SK-N-SH (cell line): Measurements from ENCODE around the gene NMNAT2. TPM values are rescaled to one million over a fixed set of nuclear protein-coding genes. Genes with fewer than 3 reads are reported as not detected.

Experiments used
- CTCF ChIA-PET: fragments of 300-600, 350-600 bp; formaldehyde crosslinking; extraction: SDS; loops from one replicate; lab custom pipeline; 2021; lab: Yijun Ruan, JAX
- POLR2A ChIA-PET: fragments of 350-600 bp; sonication (Branson Sonifier 250); formaldehyde crosslinking; extraction: SDS; loops from one replicate; lab custom pipeline; 2020; ENCODE audit warnings: antibody characterized with exemption, inconsistent platforms; lab: Yijun Ruan, JAX
- DNase-seq: peaks from one replicate; pipeline ENCODE4 v3.0.0; 2012
- H2AFZ ChIP-seq: fragments of 200-600 bp; sonication (generic); 2 replicates; pipeline ENCODE4 v1.8.1; 2016; ENCODE audit warnings: antibody characterized with exemption, mild to moderate bottlenecking, low read depth
- H3F3A ChIP-seq: fragments of 200-600 bp; sonication (generic); replicated peaks from 2 replicates; pipeline ENCODE3; 2016; ENCODE audit warnings: antibody characterized with exemption, mild to moderate bottlenecking; ENCODE audit not compliant: insufficient read depth
- H3K27ac ChIP-seq, 2 experiments: fragments of 200-500 bp in 1 of 2; fragments of 200-600 bp in 1 of 2; sonication (Bioruptor generic) in 1 of 2; sonication (generic), shearing (Covaris generic) in 1 of 2; 2 replicates each; pipeline versions ENCODE4 v1.5.1 to v1.6.1; 2014 to 2016; ENCODE audit warnings: low read depth in 2 of 2, inconsistent platforms in 1 of 2, low read length in 1 of 2, mild to moderate bottlenecking in 1 of 2, mixed read lengths in 1 of 2
- H3K27me3 ChIP-seq: fragments of 200-600 bp; sonication (generic), shearing (Covaris generic); 2 replicates; pipeline ENCODE4 v1.6.1; 2016; ENCODE audit warnings: mixed run types; ENCODE audit not compliant: insufficient read depth
- H3K36me3 ChIP-seq, 2 experiments: fragments of 200-500 bp in 1 of 2; fragments of 200-600 bp in 1 of 2; sonication (Bioruptor generic) in 1 of 2; sonication (generic) in 1 of 2; replicated peaks in 1 of 2; 2 replicates each; pipeline versions ENCODE3 to v1.5.1; 2014 to 2016; ENCODE audit warnings: low read length in 1 of 2, mild to moderate bottlenecking in 1 of 2; ENCODE audit not compliant: insufficient read depth in 2 of 2, control insufficient read depth in 1 of 2
- H3K4me1 ChIP-seq, 2 experiments: fragments of 200-500 bp in 1 of 2; fragments of 200-600 bp in 1 of 2; sonication (Bioruptor generic) in 1 of 2; sonication (generic), shearing (Covaris generic) in 1 of 2; 2 replicates each; pipeline versions ENCODE4 v1.5.1 to v1.6.1; 2014 to 2016; ENCODE audit warnings: low read depth in 1 of 2, low read length in 1 of 2, mixed run types in 1 of 2; ENCODE audit not compliant: insufficient read depth in 2 of 2, control insufficient read depth in 1 of 2
- H3K4me2 ChIP-seq: fragments of 200-600 bp; sonication (generic), shearing (Covaris generic); 2 replicates; pipeline ENCODE4 v1.6.1; 2017; ENCODE audit warnings: mixed run types
- H3K4me3 ChIP-seq, 2 experiments: fragments of 200-500 bp in 1 of 2; fragments of 200-600 bp in 1 of 2; sonication (Bioruptor generic) in 1 of 2; sonication (generic), shearing (Covaris generic) in 1 of 2; 2 replicates each; pipeline versions ENCODE4 v1.5.1 to v1.8.1; 2014 to 2016; ENCODE audit warnings: low read depth in 2 of 2, inconsistent platforms in 1 of 2, low read length in 1 of 2, mild to moderate bottlenecking in 1 of 2, mixed read lengths in 1 of 2, moderate library complexity in 1 of 2
- H3K79me2 ChIP-seq: fragments of 200-600 bp; sonication (generic); 2 replicates; pipeline ENCODE4 v1.8.1; 2017; ENCODE audit warnings: mild to moderate bottlenecking; ENCODE audit not compliant: insufficient read depth
- H3K9ac ChIP-seq: fragments of 200-600 bp; sonication (generic); 2 replicates; pipeline ENCODE4 v1.6.1; 2017; ENCODE audit warnings: mixed run types
- H3K9me2 ChIP-seq: fragments of 200-600 bp; sonication (generic); 2 replicates; pipeline ENCODE4 v1.6.1; 2017; ENCODE audit warnings: mixed run types
- H3K9me3 ChIP-seq: fragments of 200-600 bp; sonication (generic); 2 replicates; pipeline ENCODE4 v1.6.1; 2017; ENCODE audit warnings: mixed run types, mild to moderate bottlenecking, moderate library complexity
- H4K20me1 ChIP-seq: fragments of 200-600 bp; sonication (generic); 2 replicates; pipeline ENCODE4 v1.6.1; 2017; ENCODE audit warnings: mild to moderate bottlenecking, mixed run types; ENCODE audit not compliant: insufficient read depth
- CHD2 ChIP-seq: fragments of 150-350 bp; IDR thresholded peaks from 2 replicates; pipeline ENCODE4 v1.6.1; 2018; ENCODE audit warnings: low read length; ENCODE audit not compliant: partially characterized antibody
- FOXJ3 ChIP-seq: sonication (generic); formaldehyde crosslinking; IDR thresholded peaks from 2 replicates; pipeline ENCODE4 v1.5.1; 2020; ENCODE audit warnings: mild to moderate bottlenecking, missing genetic modification reagents
- FOXM1 ChIP-seq: IDR thresholded peaks from 2 replicates; pipeline ENCODE4 v1.4.0; 2012; ENCODE audit warnings: low read depth, mild to moderate bottlenecking
- GATA2 ChIP-seq: sonication (generic); formaldehyde crosslinking; IDR thresholded peaks from 2 replicates; pipeline ENCODE4 v1.5.0; 2020; ENCODE audit warnings: mild to moderate bottlenecking, missing genetic modification reagents
- MEF2A ChIP-seq: IDR thresholded peaks from 2 replicates; pipeline ENCODE4 v1.4.0; 2012; ENCODE audit warnings: low read depth, borderline replicate concordance
- NFIC ChIP-seq: IDR thresholded peaks from 2 replicates; pipeline ENCODE4 v1.4.0; 2012; ENCODE audit warnings: borderline replicate concordance
- NRF1 ChIP-seq: IDR thresholded peaks from 2 replicates; pipeline ENCODE4 v1.6.1; 2012; ENCODE audit warnings: low read depth, mild to moderate bottlenecking, low read length
- POLR2AphosphoS5 ChIP-seq: IDR thresholded peaks from 2 replicates; pipeline ENCODE4 v1.6.1; 2012; ENCODE audit warnings: low read depth, low read length
- RFX5 ChIP-seq: IDR thresholded peaks from 2 replicates; pipeline ENCODE4 v1.6.1; 2012; ENCODE audit warnings: mild to moderate bottlenecking, improper control_type of control experiment, low read length
- RXRA ChIP-seq: IDR thresholded peaks from 2 replicates; pipeline ENCODE4 v1.4.0; 2012; ENCODE audit warnings: low read depth, mild to moderate bottlenecking, borderline replicate concordance
- SIN3A ChIP-seq: IDR thresholded peaks from 2 replicates; pipeline ENCODE4 v1.6.1; 2012; ENCODE audit warnings: low read depth, mild to moderate bottlenecking, low read length, moderate library complexity, borderline replicate concordance
- SMC3 ChIP-seq: IDR thresholded peaks from 2 replicates; pipeline ENCODE4 v1.6.1; 2012; ENCODE audit warnings: low read depth, low read length, improper control_type of control experiment
- YY1 ChIP-seq: IDR thresholded peaks from 2 replicates; pipeline ENCODE4 v1.4.0; 2012; ENCODE audit warnings: low read depth, mild to moderate bottlenecking
- ZBTB33 ChIP-seq: IDR thresholded peaks from 2 replicates; pipeline ENCODE4 v1.4.0; 2012; ENCODE audit warnings: low read depth, borderline replicate concordance
- WGBS: methylation state at CpG from one replicate; pipeline ENCODE4 v1.1.6; 2017; ENCODE audit warnings: low lambda C conversion rate; 5-methylcytosine and 5-hydroxymethylcytosine counted together
- polyA plus RNA-seq, 3 experiments: library from polyadenylated mRNA; depleted of rRNA; stranded (reverse); fragments of >200 nt; gene quantifications; 2 replicates each; pipeline ENCODE4 v1.2.3, GENCODE V29; 2012
- TF ChIP-seq, protein P1 (sequence below): IDR thresholded peaks from 2 replicates; pipeline ENCODE4; 2012
- TF ChIP-seq, protein P2 (sequence below): fragments of 150-350 bp; IDR thresholded peaks from 2 replicates; pipeline ENCODE4 v1.6.1; 2017; ENCODE audit warnings: antibody characterized with exemption, low read length, low read depth, borderline replicate concordance

Gene NMNAT2
- polyA plus RNA-seq, 1 of the 3 experiments (the other 2 are of a cell fraction): 0.07 TPM

DNA sequence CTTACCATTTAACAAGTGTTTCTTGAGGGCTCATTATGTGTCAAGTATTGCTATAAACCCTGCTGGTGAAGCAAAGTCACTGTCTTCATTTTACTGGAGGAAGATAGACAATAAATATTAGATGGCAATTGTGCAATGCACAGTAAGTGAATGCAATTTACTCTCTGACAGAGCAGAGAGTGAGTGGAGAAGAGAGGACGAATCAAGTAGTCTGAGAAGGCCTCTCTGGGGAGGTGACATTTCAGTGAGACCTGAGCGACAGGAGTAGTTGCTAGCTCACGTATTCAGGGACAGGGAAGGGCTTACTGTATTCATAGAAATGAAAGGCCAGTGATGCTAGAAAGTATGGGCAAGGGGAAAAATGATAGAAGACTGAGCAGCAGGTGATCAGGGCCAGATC is 1.2 kb upstream of the NMNAT2 start (continued):
- TF ChIP-seq, protein P1, sequence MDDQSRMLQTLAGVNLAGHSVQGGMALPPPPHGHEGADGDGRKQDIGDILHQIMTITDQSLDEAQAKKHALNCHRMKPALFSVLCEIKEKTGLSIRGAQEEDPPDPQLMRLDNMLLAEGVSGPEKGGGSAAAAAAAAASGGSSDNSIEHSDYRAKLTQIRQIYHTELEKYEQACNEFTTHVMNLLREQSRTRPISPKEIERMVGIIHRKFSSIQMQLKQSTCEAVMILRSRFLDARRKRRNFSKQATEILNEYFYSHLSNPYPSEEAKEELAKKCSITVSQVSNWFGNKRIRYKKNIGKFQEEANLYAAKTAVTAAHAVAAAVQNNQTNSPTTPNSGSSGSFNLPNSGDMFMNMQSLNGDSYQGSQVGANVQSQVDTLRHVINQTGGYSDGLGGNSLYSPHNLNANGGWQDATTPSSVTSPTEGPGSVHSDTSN: no peak
- TF ChIP-seq GATA2 (CRISPR knock-in tag): no peak

GRCh38 chr1:183418696-183419095 is 516 bp upstream of the NMNAT2 start:
- no peak overlapping the region for H3K27ac ChIP-seq
- ChIA-PET POLR2A (interaction anchor here (0.6 kb wide), 2 partner anchors 8 to 15 kb away, joined by 3 to 5 read pairs; no protein-coding TSS in a partner anchor), CTCF (interaction anchor here (0.9 to 2.9 kb wide), 3 partner anchors 13 to 133 kb away, joined by 3 to 16 read pairs (median 3); no protein-coding TSS in a partner anchor)
- peak overlapping the region in 1 of 2 experiments; percentile 60; a peak in 2 of 4 replicates for H3K4me3 ChIP-seq
- H3K27me3 ChIP-seq: peaks cover 34% of the 10 kb centered on the region
- no peak overlapping the region for H2AFZ ChIP-seq
- H3F3A ChIP-seq: no peaks in the 10 kb centered on the region
- H3K4me2 ChIP-seq: peak overlapping the region; percentile 94; the same call in 1 of the 2 replicates
- no peak for DNase-seq
- no peak for TF ChIP-seq MEF2A
- TF ChIP-seq SMC3: no peak
- TF ChIP-seq RXRA: no peak
- TF ChIP-seq FOXM1: no peak
- TF ChIP-seq NFIC: no peak
- TF ChIP-seq YY1: no peak
- TF ChIP-seq NRF1: no peak
- no peak for TF ChIP-seq FOXJ3 (CRISPR knock-in tag)
- no peak for TF ChIP-seq POLR2AphosphoS5
- no peak for TF ChIP-seq RFX5
- TF ChIP-seq, protein P2, sequence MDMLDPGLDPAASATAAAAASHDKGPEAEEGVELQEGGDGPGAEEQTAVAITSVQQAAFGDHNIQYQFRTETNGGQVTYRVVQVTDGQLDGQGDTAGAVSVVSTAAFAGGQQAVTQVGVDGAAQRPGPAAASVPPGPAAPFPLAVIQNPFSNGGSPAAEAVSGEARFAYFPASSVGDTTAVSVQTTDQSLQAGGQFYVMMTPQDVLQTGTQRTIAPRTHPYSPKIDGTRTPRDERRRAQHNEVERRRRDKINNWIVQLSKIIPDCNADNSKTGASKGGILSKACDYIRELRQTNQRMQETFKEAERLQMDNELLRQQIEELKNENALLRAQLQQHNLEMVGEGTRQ: no peak
- no peak for TF ChIP-seq CHD2
- TF ChIP-seq SIN3A: no peak
- no peak for TF ChIP-seq ZBTB33
- H3K79me2 ChIP-seq: no peaks in the 10 kb centered on the region
- no peaks in the 10 kb centered on the region for H3K9me3 ChIP-seq
- H3K4me1 ChIP-seq: peaks cover 7 to 8% of the 10 kb centered on the region in 2 experiments; a peak in 2 of 4 replicates
- no peak overlapping the region for H3K9ac ChIP-seq
- H4K20me1 ChIP-seq: no peaks in the 10 kb centered on the region
- no peaks in the 10 kb centered on the region for H3K9me2 ChIP-seq
- WGBS: 77% methylated on average over 6 of the region's 6 CpGs
- no peaks in the 10 kb centered on the region for H3K36me3 ChIP-seq
